DMS153 treated with DMSO at 0.1 percent for 48 hours (cell line): ENCODE data around the gene MEOX2.

Source experiments
- DNase-seq: peaks from one replicate; lab custom pipeline; 2025; ENCODE audit not compliant: unreplicated experiment; lab: John Stamatoyannopoulos, UW

Gene MEOX2

GRCh38 chr7:15566476-15566875, 120.0 kb downstream of the MEOX2 start:
- no peak for DNase-seq

- no peak for DNase-seq
These were observed 124.6 kb downstream of the MEOX2 start, which contains the start of gene AGMO for GRCh38 chr7:15561835-15562234. Gene AGMO (minus strand): TSS chr7:15562015.
